ENCODE results near the gene FGR.

- TF ChIP-seq POLR2AphosphoS5 (IDR thresholded peaks at IDR 0.05; ENCODE audit: borderline replicate concordance, low read depth, low read length) (no peak), EZH2 (IDR thresholded peaks at IDR 0.05) (no peak)
These were observed 37.7 kb upstream of the FGR start for GRCh38 chr1:27672750-27673112.
